ENCODE measurements around the gene PI4K2A.

GRCh38 chr10:97723001-97723400, 82.5 kb downstream of the PI4K2A start:
- TF ChIP-seq CTCF (IDR thresholded peaks at IDR 0.05; ENCODE audit: low read depth, low read length) = no peak
- TF ChIP-seq EZH2phosphoT487 (IDR thresholded peaks at IDR 0.05; ENCODE audit: low read depth) = no peak
